H1 (cell line): Measurements from ENCODE around the gene FOXC1.

Experiments used
- ATF3 ChIP-seq: IDR thresholded peaks from 2 replicates; pipeline ENCODE4 v1.6.1; 2011; ENCODE audit warnings: low read depth, mild to moderate bottlenecking, low read length; ENCODE audit not compliant: insufficient read depth
- CHD2 ChIP-seq: IDR thresholded peaks from 2 replicates; pipeline ENCODE4 v1.6.1; 2012; ENCODE audit warnings: low read length, improper control_type of control experiment
- CTCF ChIP-seq, 3 experiments: IDR thresholded peaks; 1 replicate in 2 of 3; 2 replicates in 1 of 3; pipeline versions ENCODE4 v1.5.1 to v1.6.1; 2011; ENCODE audit warnings: low read length in 3 of 3, mild to moderate bottlenecking in 3 of 3, inconsistent platforms in 2 of 3, low read depth in 1 of 3, moderate library complexity in 1 of 3; ENCODE audit not compliant: insufficient read depth in 1 of 3; ENCODE audit errors: control extremely low read depth in 1 of 3
- EZH2 ChIP-seq: fragments of 200-600 bp; sonication (generic); IDR thresholded peaks from 2 replicates; pipeline ENCODE4 v1.7.1; 2012; ENCODE audit warnings: low read depth, mild to moderate bottlenecking, moderate library complexity, low read length, inconsistent platforms; ENCODE audit not compliant: severe bottlenecking
- HDAC2 ChIP-seq, 2 experiments: fragments of 300-600 bp in 1 of 2; sonication (generic) in 1 of 2; IDR thresholded peaks; 2 replicates each; pipeline ENCODE4 v1.6.1; 2011 to 2012; ENCODE audit warnings: low read depth in 2 of 2, low read length in 2 of 2, mild to moderate bottlenecking in 2 of 2, moderate library complexity in 2 of 2, borderline replicate concordance in 1 of 2, inconsistent platforms in 1 of 2
- POLR2A ChIP-seq, 2 experiments: IDR thresholded peaks; 1 replicate in 1 of 2; 2 replicates in 1 of 2; pipeline ENCODE4 v1.6.1; 2011; ENCODE audit warnings: low read depth in 2 of 2, low read length in 2 of 2, mild to moderate bottlenecking in 2 of 2; ENCODE audit errors: control extremely low read depth in 1 of 2
- SIN3A ChIP-seq, 2 experiments: IDR thresholded peaks in 1 of 2; conservative IDR thresholded peaks in 1 of 2; 2 replicates each; pipeline ENCODE4 v1.6.1; 2011 to 2012; ENCODE audit warnings: low read length in 2 of 2, improper control_type of control experiment in 1 of 2, low read depth in 1 of 2, mild to moderate bottlenecking in 1 of 2
- TEAD4 ChIP-seq: IDR thresholded peaks from 2 replicates; pipeline ENCODE4 v1.6.1; 2012; ENCODE audit warnings: low read depth, low read length, inconsistent platforms, mixed read lengths
- YY1 ChIP-seq: IDR thresholded peaks from 2 replicates; pipeline ENCODE4 v1.6.1; 2011; ENCODE audit warnings: low read depth, mild to moderate bottlenecking, low read length
- ZNF274 ChIP-seq: IDR thresholded peaks from 2 replicates; pipeline ENCODE4 v1.7.0; 2012; ENCODE audit warnings: low read length, borderline replicate concordance; ENCODE audit errors: extremely low read depth

- TF ChIP-seq TEAD4 (no peak), SIN3A (conservative IDR thresholded peaks at IDR 0.05 in 1 of 2, IDR thresholded peaks at IDR 0.05 in 1 of 2; ENCODE audit: low read depth in 1 of 2, low read length in 2 of 2) (no peak), CTCF (IDR thresholded peaks at IDR 0.05; ENCODE audit: control extremely low read depth in 1 of 3, insufficient read depth in 1 of 3, low read depth in 1 of 3, low read length in 3 of 3) (no peak), YY1 (no peak), ATF3 (no peak), CHD2 (no peak), EZH2 (no peak), POLR2A (IDR thresholded peaks at IDR 0.05; ENCODE audit: control extremely low read depth in 1 of 2, low read depth in 2 of 2, low read length in 2 of 2) (no peak), ZNF274 (no peak), HDAC2 (IDR thresholded peaks at IDR 0.05; ENCODE audit: borderline replicate concordance in 1 of 2, low read depth in 2 of 2, low read length in 2 of 2) (no peak)
These were observed 30.8 kb downstream of the FOXC1 start for GRCh38 chr6:1640476-1640875.
